Neural cell (in vitro differentiated cells): ENCODE data around the gene GSTM1. TPM values are rescaled to one million over a fixed set of nuclear protein-coding genes. Genes with fewer than 3 reads are reported as not detected.

Experiments used
- H2AFZ ChIP-seq: fragments of 200-600, 300-800 bp; sonication (generic), shearing (Covaris generic); 2 replicates; pipeline ENCODE4 v1.6.0; 2014; ENCODE audit warnings: low read depth, mild to moderate bottlenecking, antibody characterized with exemption, low read length, moderate library complexity
- H3F3A ChIP-seq: fragments of 200-600 bp; shearing (Covaris generic); 2 replicates; pipeline ENCODE4 v1.6.1; 2016; ENCODE audit warnings: mild to moderate bottlenecking, moderate library complexity, mixed read lengths, antibody characterized with exemption, low read length; ENCODE audit not compliant: insufficient read depth, poor library complexity, severe bottlenecking
- H3K27ac ChIP-seq: fragments of 200-600, 300-800 bp; sonication (generic), shearing (Covaris generic); 2 replicates; pipeline ENCODE4 v1.5.1; 2014; ENCODE audit warnings: mild to moderate bottlenecking, low read length, moderate library complexity
- H3K27me3 ChIP-seq: fragments of 300-800, 200-600 bp; sonication (generic), shearing (Covaris generic); 2 replicates; pipeline ENCODE4 v1.6.0; 2014; ENCODE audit warnings: mild to moderate bottlenecking, low read depth, low read length, moderate library complexity; ENCODE audit not compliant: insufficient read depth
- H3K36me3 ChIP-seq: fragments of 300-800, 200-600 bp; sonication (generic), shearing (Covaris generic); 2 replicates; pipeline ENCODE4 v1.5.1; 2014; ENCODE audit warnings: mild to moderate bottlenecking, antibody characterized with exemption, low read length, moderate library complexity; ENCODE audit not compliant: insufficient read depth
- H3K4me2 ChIP-seq: fragments of 300-800, 200-600 bp; sonication (generic), shearing (Covaris generic); 2 replicates; pipeline ENCODE4 v1.6.0; 2014; ENCODE audit warnings: mild to moderate bottlenecking, low read length
- H3K4me3 ChIP-seq: fragments of 300-800, 200-600 bp; sonication (generic), shearing (Covaris generic); 2 replicates; pipeline ENCODE4 v1.5.1; 2014; ENCODE audit warnings: mild to moderate bottlenecking, low read length, moderate library complexity
- H3K79me2 ChIP-seq: fragments of 200-600 bp; shearing (Covaris generic); replicated peaks from 2 replicates; pipeline ENCODE4 v1.6.0; 2014; ENCODE audit warnings: mild to moderate bottlenecking, low read length, moderate library complexity; ENCODE audit not compliant: insufficient read depth
- H3K9ac ChIP-seq: fragments of 300-800, 200-600 bp; sonication (generic), shearing (Covaris generic); 2 replicates; pipeline ENCODE4 v1.6.1; 2016; ENCODE audit warnings: mild to moderate bottlenecking, low read length, mixed read lengths
- H3K9me2 ChIP-seq: fragments of 200-600 bp; shearing (Covaris generic); 2 replicates; pipeline ENCODE4 v1.6.1; 2016; ENCODE audit warnings: mild to moderate bottlenecking, low read length, mixed read lengths; ENCODE audit not compliant: insufficient read depth
- H3K9me3 ChIP-seq: fragments of 200-600, 300-800 bp; sonication (generic), shearing (Covaris generic); 2 replicates; pipeline ENCODE4 v1.6.1; 2016; ENCODE audit warnings: mild to moderate bottlenecking, mixed run types, low read length, moderate library complexity, mixed read lengths
- H4K20me1 ChIP-seq: fragments of 200-600 bp; shearing (Covaris generic); 2 replicates; pipeline ENCODE4 v1.6.1; 2016; ENCODE audit warnings: mild to moderate bottlenecking, mixed run types; ENCODE audit not compliant: insufficient read depth
- CTCF ChIP-seq: fragments of 450-650 bp; IDR thresholded peaks from 2 replicates; pipeline ENCODE4 v1.5.1; 2014; ENCODE audit warnings: antibody characterized with exemption, mild to moderate bottlenecking, moderate library complexity; ENCODE audit not compliant: poor library complexity, severe bottlenecking
- EP300 ChIP-seq: fragments of 450-650 bp; conservative IDR thresholded peaks from 2 replicates; pipeline ENCODE4 v1.6.1; 2014; ENCODE audit warnings: antibody characterized with exemption, mild to moderate bottlenecking, moderate library complexity; ENCODE audit not compliant: poor library complexity, severe bottlenecking
- EZH2 ChIP-seq: fragments of 200-600, 300-800 bp; shearing (Covaris generic), sonication (generic); IDR thresholded peaks from 2 replicates; pipeline ENCODE4 v1.6.1; 2014; ENCODE audit warnings: antibody characterized with exemption, low read length, borderline replicate concordance, mild to moderate bottlenecking; ENCODE audit not compliant: insufficient read depth, poor library complexity, severe bottlenecking
- MXI1 ChIP-seq: fragments of 450-650 bp; conservative IDR thresholded peaks from 2 replicates; pipeline ENCODE4 v1.6.1; 2014; ENCODE audit warnings: antibody characterized with exemption, mild to moderate bottlenecking; ENCODE audit not compliant: poor library complexity, severe bottlenecking
- POLR2AphosphoS5 ChIP-seq: IDR thresholded peaks from 2 replicates; pipeline ENCODE4 v1.6.1; 2012
- RAD21 ChIP-seq: fragments of 450-650 bp; conservative IDR thresholded peaks from 2 replicates; pipeline ENCODE4 v1.6.1; 2014; ENCODE audit warnings: antibody characterized with exemption, mild to moderate bottlenecking, moderate library complexity
- REST ChIP-seq: IDR thresholded peaks from 2 replicates; pipeline ENCODE4 v1.6.1; 2012; ENCODE audit warnings: borderline replicate concordance
- SMC3 ChIP-seq: fragments of 450-650 bp; conservative IDR thresholded peaks from 2 replicates; pipeline ENCODE4 v1.6.1; 2014; ENCODE audit warnings: antibody characterized with exemption, mild to moderate bottlenecking, moderate library complexity; ENCODE audit not compliant: poor library complexity
- TAF1 ChIP-seq: IDR thresholded peaks from 2 replicates; pipeline ENCODE4 v1.6.1; 2012; ENCODE audit warnings: low read depth
- polyA plus RNA-seq: library from polyadenylated mRNA; depleted of rRNA; stranded (reverse); fragments of >200 nt; gene quantifications from 2 replicates; pipeline ENCODE4 v1.2.3, GENCODE V29; 2014

Gene GSTM1
- polyA plus RNA-seq, 1 donor from 2014 or later = not detected

GRCh38 chr1:109722908-109723691, 35.5 kb downstream of the GSTM1 start:
- H3K27me3 ChIP-seq = no peaks in the 10 kb centered on the region
- no peaks in the 10 kb centered on the region for H3K9me2 ChIP-seq
- no peaks in the 10 kb centered on the region for H3K79me2 ChIP-seq
- no peaks in the 10 kb centered on the region for H3K36me3 ChIP-seq
- H3K9me3 ChIP-seq = no peaks in the 10 kb centered on the region
- TF ChIP-seq TAF1 (no peak), CTCF (no peak)
- no peak overlapping the region for H2AFZ ChIP-seq
- H3K27ac ChIP-seq = no peak overlapping the region
- no peak overlapping the region for H3K4me3 ChIP-seq
- H3K9ac ChIP-seq = no peak overlapping the region
- no peaks in the 10 kb centered on the region for H3F3A ChIP-seq
- no peak overlapping the region for H3K4me2 ChIP-seq
- no peaks in the 10 kb centered on the region for H4K20me1 ChIP-seq

- H3F3A ChIP-seq = no peaks in the 10 kb centered on the region
- H3K27me3 ChIP-seq = no peaks in the 10 kb centered on the region
- no peak overlapping the region for H3K9ac ChIP-seq
- TF ChIP-seq EZH2 (no peak), RAD21 (no peak), MXI1 (no peak), CTCF (no peak), TAF1 (no peak), EP300 (no peak), REST (no peak), POLR2AphosphoS5 (no peak), SMC3 (no peak)
- no peaks in the 10 kb centered on the region for H3K9me3 ChIP-seq
- H4K20me1 ChIP-seq = no peaks in the 10 kb centered on the region
- no peak overlapping the region for H3K4me2 ChIP-seq
- H3K36me3 ChIP-seq = no peaks in the 10 kb centered on the region
- H3K9me2 ChIP-seq = no peaks in the 10 kb centered on the region
- no peak overlapping the region for H3K27ac ChIP-seq
- H3K4me3 ChIP-seq = no peak overlapping the region
- H3K79me2 ChIP-seq = no peaks in the 10 kb centered on the region
- no peak overlapping the region for H2AFZ ChIP-seq
Measured at GRCh38 chr1:109724933-109725332, 37.3 kb downstream of the GSTM1 start.
